HG03571 (cell line): ENCODE data around the gene TNNT1.

Experiments used
- ATAC-seq: cut with Tn5 transposase; IDR thresholded peaks from one replicate; pipeline ENCODE4 v1.9.1; 2021; ENCODE audit not compliant: unreplicated experiment

Gene TNNT1

GRCh38 chr19:55090564-55090963 lies 58.4 kb downstream of the TNNT1 start:
- ATAC-seq, result no peak

GRCh38 chr19:55089342-55089944 lies 59.6 kb downstream of the TNNT1 start:
- no peak for ATAC-seq

DNA sequence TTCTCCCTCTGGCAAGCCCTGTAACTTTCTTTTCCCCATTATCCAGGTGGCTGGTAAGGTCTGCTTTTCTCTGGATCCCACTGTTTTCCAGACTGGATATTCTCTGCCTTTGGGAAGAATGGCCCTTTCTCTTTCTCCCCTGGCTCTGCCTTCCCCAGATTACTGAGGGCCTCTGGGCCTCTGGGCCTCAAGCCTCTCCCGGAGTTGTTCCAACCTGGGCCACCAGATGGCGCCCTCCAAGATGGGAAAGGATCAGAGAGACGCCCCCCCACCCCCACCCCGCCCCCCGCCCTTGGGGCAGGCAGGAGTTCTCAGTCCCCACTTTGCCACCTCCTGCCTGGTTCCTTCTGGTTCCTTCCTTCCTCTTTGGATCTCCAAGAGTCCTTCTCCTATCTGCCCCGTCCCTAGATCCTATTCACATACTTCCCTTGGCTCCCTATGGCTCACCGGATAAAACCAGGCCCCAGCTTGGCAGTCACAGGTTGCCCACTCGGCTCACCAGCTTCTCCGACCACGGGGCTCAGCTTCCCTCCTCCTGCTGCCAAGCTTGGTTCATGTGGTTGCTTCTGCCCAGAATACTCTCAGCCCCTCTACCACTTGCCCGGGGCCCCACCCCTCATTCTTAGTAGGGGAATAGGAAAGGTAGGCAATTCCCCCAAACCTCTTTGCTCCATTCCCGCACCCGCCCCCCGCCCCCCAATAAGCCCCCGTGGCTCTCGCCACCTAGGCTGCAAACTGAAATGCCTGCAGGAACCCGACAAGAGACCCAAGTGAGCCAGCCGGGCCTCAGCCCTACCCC lies 60.3 kb downstream of the TNNT1 start:
- ATAC-seq, result no peak

- ATAC-seq, result no peak
Observed at GRCh38 chr19:55088021-55088451, 61.0 kb downstream of the TNNT1 start.

- ATAC-seq, result no peak
Observed at GRCh38 chr19:55087542-55087901, 61.5 kb downstream of the TNNT1 start.

GRCh38 chr19:55086730-55087541 lies 62.1 kb downstream of the TNNT1 start:
- no peak for ATAC-seq

DNA sequence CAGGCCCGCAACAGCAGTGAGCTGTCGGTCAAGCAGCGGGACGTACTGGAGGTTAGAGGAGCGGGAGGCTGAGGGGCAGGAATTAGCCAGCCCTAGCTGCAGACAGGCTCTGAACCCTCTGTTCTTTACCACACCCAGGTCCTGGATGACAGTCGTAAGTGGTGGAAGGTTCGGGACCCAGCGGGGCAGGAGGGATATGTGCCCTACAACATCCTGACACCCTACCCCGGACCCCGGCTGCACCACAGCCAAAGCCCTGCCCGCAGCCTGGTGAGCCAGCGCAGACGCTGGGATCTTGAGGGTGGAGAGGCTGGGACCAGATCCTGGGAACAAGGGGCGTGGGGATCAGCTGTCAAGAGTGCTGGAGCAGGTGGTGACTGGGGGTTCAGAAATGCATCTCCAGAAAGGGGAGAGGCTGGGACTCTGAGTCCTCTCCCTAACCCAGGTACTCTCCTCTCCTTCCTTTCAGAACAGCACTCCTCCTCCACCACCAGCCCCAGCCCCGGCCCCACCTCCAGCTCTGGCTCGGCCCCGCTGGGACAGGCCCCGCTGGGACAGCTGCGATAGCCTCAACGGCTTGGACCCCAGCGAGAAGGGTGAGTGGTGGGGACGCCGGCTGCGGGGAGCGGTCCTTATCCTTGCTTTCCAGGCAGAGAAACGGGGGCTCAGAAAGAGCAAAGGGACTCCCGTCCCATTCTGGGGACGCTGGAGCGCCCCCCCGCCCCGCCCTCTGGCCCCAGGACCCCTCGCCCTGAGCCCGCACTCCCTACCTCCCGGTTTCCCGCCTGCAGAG lies 62.9 kb downstream of the TNNT1 start:
- no peak for ATAC-seq

GRCh38 chr19:55084416-55084815 lies 64.6 kb downstream of the TNNT1 start:
- ATAC-seq, result no peak

- no peak for ATAC-seq
Observed at GRCh38 chr19:55083004-55083850, 65.8 kb downstream of the TNNT1 start.
